ENCODE measurements around the gene PRELID2. TPM values are rescaled to one million over a fixed set of nuclear protein-coding genes. Genes with fewer than 3 reads are reported as not detected.
A peak's percentile ranks its signal among the peaks of the same experiment; 100 is the strongest.
"Not testable (repeated sequence)": the region's sequence is repeated elsewhere in the genome, so short reads cannot be mapped to it uniquely, and the experiment has no call there.

Gene PRELID2
- total RNA-seq, 4 donors from 2014 or later: 3.0 to 17.9 (median 4.3) TPM

DNA sequence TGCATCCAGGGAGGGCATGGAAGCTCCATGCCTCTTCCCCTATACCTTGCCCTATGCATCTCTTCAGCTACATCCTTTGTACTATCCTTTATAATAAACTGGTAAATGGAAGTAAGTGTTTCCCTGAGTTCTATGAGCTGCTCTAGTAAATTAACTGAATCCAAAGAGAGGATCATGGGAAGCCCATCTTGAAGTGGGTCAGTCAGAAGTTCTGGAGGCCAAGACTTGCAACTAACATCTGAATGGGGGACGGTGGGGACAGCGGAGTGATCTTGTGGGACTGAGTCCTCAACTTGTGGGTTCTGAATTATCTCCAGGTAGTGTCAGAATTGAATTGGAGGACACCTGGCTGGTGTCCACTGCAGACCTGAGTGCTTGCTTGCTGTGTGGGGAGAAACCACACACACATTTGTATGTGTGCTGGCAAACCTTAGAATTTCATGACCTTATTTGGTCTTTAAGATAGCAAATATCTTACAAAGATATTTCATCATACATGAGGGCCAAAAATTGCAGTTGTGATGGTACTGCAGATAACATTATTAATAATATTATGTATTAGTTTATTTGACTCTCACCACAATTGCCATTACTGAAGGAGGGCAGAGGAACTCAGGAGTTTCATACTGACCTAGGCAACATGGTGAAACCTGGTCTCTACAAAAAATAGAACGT is 5.5 kb upstream of the PRELID2 start:
- H3K36me3 ChIP-seq: no peaks in the 10 kb centered on the region
- no peak overlapping the region for H3K4me3 ChIP-seq
- TF ChIP-seq POLR2A (IDR thresholded peaks at IDR 0.05): no peak
- TF ChIP-seq, protein P1, sequence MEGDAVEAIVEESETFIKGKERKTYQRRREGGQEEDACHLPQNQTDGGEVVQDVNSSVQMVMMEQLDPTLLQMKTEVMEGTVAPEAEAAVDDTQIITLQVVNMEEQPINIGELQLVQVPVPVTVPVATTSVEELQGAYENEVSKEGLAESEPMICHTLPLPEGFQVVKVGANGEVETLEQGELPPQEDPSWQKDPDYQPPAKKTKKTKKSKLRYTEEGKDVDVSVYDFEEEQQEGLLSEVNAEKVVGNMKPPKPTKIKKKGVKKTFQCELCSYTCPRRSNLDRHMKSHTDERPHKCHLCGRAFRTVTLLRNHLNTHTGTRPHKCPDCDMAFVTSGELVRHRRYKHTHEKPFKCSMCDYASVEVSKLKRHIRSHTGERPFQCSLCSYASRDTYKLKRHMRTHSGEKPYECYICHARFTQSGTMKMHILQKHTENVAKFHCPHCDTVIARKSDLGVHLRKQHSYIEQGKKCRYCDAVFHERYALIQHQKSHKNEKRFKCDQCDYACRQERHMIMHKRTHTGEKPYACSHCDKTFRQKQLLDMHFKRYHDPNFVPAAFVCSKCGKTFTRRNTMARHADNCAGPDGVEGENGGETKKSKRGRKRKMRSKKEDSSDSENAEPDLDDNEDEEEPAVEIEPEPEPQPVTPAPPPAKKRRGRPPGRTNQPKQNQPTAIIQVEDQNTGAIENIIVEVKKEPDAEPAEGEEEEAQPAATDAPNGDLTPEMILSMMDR (IDR thresholded peaks at IDR 0.05): no peak
- no peak for TF ChIP-seq EP300 (IDR thresholded peaks at IDR 0.05)
- TF ChIP-seq POLR2AphosphoS5 (IDR thresholded peaks at IDR 0.05): no peak
- no peak overlapping the region for H3K27ac ChIP-seq
- H3K9me3 ChIP-seq: no peaks in the 10 kb centered on the region
- no peak for DNase-seq (ENCODE audit: low spot score in 2 of 2)
- no peaks in the 10 kb centered on the region for H3K4me1 ChIP-seq
- H3K27me3 ChIP-seq: no peaks in the 10 kb centered on the region
- WGBS: 85% methylated on average over 3 of the region's 3 CpGs

DNA sequence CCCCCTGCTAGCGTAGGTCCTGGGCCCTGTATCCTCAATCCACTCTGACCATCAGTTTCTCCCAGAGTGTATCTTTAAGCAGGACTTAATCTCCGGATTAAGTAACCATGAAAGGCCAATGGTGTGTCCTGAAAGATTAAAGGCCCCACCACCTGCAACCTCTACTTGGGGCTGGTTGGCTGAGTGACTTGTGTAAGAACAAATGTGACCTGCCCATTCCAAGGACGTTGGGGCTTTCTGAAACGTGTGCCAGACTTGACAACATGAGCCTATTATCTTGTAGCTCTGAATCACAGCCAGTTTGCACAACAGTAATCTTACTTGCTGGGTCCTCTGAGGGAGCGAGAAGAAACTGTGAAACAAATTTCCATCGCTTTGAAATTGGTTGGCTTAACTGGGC is 3.1 kb upstream of the PRELID2 start:
- no peaks in the 10 kb centered on the region for H3K27me3 ChIP-seq
- TF ChIP-seq, protein P1 (IDR thresholded peaks at IDR 0.05): no peak
- TF ChIP-seq POLR2A (IDR thresholded peaks at IDR 0.05): no peak
- TF ChIP-seq EP300 (IDR thresholded peaks at IDR 0.05): no peak
- TF ChIP-seq POLR2AphosphoS5 (IDR thresholded peaks at IDR 0.05): no peak
- no peak for DNase-seq (ENCODE audit: low spot score in 2 of 2)
- H3K9me3 ChIP-seq: no peaks in the 10 kb centered on the region
- H3K27ac ChIP-seq: no peak overlapping the region
- 71% methylated on average over 6 of the region's 6 CpGs for WGBS
- no peaks in the 10 kb centered on the region for H3K36me3 ChIP-seq
- H3K4me3 ChIP-seq: no peak overlapping the region
- H3K4me1 ChIP-seq: peaks cover 9% of the 10 kb centered on the region

DNA sequence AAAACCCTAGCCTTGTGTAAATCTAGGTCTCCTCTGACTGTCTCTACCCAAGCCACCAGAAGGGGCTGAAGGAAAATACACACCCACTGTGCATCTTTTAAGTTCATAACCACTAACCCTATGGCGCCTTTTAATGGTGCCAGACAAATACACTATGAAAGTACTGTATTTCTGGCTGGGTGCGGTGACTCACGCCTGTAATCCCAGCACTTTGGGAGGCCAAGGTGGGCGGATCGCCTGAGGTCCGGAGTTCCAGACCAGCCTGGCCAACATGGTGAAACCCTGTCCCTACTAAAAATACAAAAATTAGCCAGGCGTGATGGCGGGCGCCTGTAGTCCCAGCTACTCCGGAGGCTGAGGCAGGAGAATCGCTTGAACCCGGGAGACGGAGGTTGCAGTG is 1.1 kb upstream of the PRELID2 start:
- 93% methylated on average over 13 of the region's 13 CpGs for WGBS
- DNase-seq (ENCODE audit: low spot score in 2 of 2); H3K9me3 ChIP-seq; H3K4me3 ChIP-seq; H3K4me1 ChIP-seq; H3K27ac ChIP-seq; H3K36me3 ChIP-seq; H3K27me3 ChIP-seq: not testable (repeated sequence)

DNA sequence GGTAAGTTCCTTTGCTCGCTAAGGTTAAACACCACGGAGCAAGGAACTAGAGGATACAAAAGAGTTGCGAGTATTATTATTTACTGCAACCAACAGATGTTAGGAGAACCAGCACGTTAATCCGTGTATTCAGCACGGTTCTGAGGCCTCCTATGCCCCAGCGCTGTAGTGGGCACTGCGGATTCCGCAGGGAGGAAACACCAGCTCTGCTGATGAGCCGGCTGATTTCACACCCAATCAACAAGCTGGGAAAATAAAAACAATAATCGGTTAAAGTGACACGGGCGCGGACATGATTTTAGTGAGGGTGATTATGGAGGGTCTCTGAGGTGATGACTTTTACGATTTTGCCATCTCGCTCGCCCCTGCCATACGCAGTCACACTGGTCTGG is 702 bp upstream of the PRELID2 start:
- peak overlapping the region; percentile 67 for H3K4me3 ChIP-seq
- no peaks in the 10 kb centered on the region for H3K36me3 ChIP-seq
- WGBS: 61% methylated on average over 18 of the region's 18 CpGs

DNA sequence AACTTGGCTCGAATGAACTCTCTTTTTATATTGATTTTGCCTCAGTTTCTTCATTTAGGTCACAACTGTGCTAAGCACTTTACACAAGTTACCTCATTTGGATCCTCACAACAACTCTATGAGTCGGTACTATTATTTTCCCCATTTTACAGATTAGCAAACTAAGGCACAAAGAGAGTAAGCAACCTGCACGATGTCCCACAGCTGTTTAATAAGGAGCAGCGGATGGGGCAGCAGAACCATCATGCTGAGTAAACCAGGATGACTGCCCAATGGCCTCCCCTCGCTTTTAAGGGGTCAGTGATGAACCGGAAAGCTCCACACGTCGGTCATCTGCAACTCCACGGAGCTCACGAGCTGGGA is 607 bp downstream of the PRELID2 start:
- no peak for TF ChIP-seq POLR2AphosphoS5 (IDR thresholded peaks at IDR 0.05)
- no peak for TF ChIP-seq POLR2A (IDR thresholded peaks at IDR 0.05)
- TF ChIP-seq, protein P1 (IDR thresholded peaks at IDR 0.05): no peak
- no peak for TF ChIP-seq EP300 (IDR thresholded peaks at IDR 0.05)
- peaks cover 21% of the 10 kb centered on the region for H3K4me1 ChIP-seq
- H3K27ac ChIP-seq: no peak overlapping the region
- H3K27me3 ChIP-seq: no peaks in the 10 kb centered on the region
- H3K9me3 ChIP-seq: no peaks in the 10 kb centered on the region
- DNase-seq (ENCODE audit: low spot score in 2 of 2): no peak
- H3K36me3 ChIP-seq: no peaks in the 10 kb centered on the region
- peak overlapping the region; percentile 67 for H3K4me3 ChIP-seq
- WGBS: 21% methylated on average over 8 of the region's 10 CpGs

More for the DNA sequence above, 702 bp upstream of the PRELID2 start:
- no peak for DNase-seq (ENCODE audit: low spot score in 2 of 2)
- Histone ChIP-seq H3K27me3 (no peaks in the 10 kb centered on the region), H3K9me3 (no peaks in the 10 kb centered on the region), H3K27ac (no peak overlapping the region), H3K4me1 (peaks cover 14% of the 10 kb centered on the region)
- TF ChIP-seq, protein P1 (IDR thresholded peaks at IDR 0.05): no peak
- TF ChIP-seq POLR2AphosphoS5 (IDR thresholded peaks at IDR 0.05): no peak
- no peak for TF ChIP-seq POLR2A (IDR thresholded peaks at IDR 0.05)
- TF ChIP-seq EP300 (IDR thresholded peaks at IDR 0.05): no peak
